ENCODE measurements around the gene FAM219B. TPM values are rescaled to one million over a fixed set of nuclear protein-coding genes. Genes with fewer than 3 reads are reported as not detected.

The FAM219B gene
- polyA plus RNA-seq, 1 experiment = 38.2 TPM

GRCh38 chr15:74951006-74951405, 44.4 kb upstream of the FAM219B start:
- peaks cover 11% of the 10 kb centered on the region for H3K27me3 ChIP-seq (ENCODE audit: control insufficient read depth, insufficient read depth, low read length)
- H3K27ac ChIP-seq (ENCODE audit: low read depth, low read length) = no peak overlapping the region
- no peak overlapping the region for H3K4me3 ChIP-seq (ENCODE audit: low read depth, low read length)
- ChIA-PET CTCF (interaction anchor here (0.6 to 3.5 kb wide), 23 partner anchors 9 to 353 kb away, joined by 3 to 74 read pairs (median 3); partner anchors contain the start of genes FAM219B and MPI), POLR2A (no interaction called here)
- H3K9me3 ChIP-seq (ENCODE audit: control insufficient read depth, insufficient read depth, low read length) = no peaks in the 10 kb centered on the region; the same call in 1 of the 2 replicates
- TF ChIP-seq, protein P1, sequence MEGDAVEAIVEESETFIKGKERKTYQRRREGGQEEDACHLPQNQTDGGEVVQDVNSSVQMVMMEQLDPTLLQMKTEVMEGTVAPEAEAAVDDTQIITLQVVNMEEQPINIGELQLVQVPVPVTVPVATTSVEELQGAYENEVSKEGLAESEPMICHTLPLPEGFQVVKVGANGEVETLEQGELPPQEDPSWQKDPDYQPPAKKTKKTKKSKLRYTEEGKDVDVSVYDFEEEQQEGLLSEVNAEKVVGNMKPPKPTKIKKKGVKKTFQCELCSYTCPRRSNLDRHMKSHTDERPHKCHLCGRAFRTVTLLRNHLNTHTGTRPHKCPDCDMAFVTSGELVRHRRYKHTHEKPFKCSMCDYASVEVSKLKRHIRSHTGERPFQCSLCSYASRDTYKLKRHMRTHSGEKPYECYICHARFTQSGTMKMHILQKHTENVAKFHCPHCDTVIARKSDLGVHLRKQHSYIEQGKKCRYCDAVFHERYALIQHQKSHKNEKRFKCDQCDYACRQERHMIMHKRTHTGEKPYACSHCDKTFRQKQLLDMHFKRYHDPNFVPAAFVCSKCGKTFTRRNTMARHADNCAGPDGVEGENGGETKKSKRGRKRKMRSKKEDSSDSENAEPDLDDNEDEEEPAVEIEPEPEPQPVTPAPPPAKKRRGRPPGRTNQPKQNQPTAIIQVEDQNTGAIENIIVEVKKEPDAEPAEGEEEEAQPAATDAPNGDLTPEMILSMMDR (IDR thresholded peaks at IDR 0.05; ENCODE audit: low read depth, low read length) = no peak
- DNase-seq (ENCODE audit: low read depth, low spot score) = no peak

- Histone ChIP-seq H3K27ac (ENCODE audit: low read depth, low read length) (no peak overlapping the region), H3K4me3 (ENCODE audit: low read depth, low read length) (no peak overlapping the region), H3K9me3 (ENCODE audit: control insufficient read depth, insufficient read depth, low read length) (no peaks in the 10 kb centered on the region), H3K27me3 (ENCODE audit: control insufficient read depth, insufficient read depth, low read length) (peaks cover 4% of the 10 kb centered on the region)
- POLR2A ChIA-PET = no interaction called here
- TF ChIP-seq, protein P1 (IDR thresholded peaks at IDR 0.05; ENCODE audit: low read depth, low read length) = peak; percentile 100
- DNase-seq (ENCODE audit: low read depth, low spot score) = peak; percentile 21
- CTCF ChIA-PET = interaction anchor here (0.5 to 3.5 kb wide), 24 partner anchors 9 to 352 kb away, joined by 3 to 74 read pairs (median 4); partner anchors contain the start of genes CSK, FAM219B and MPI
Observed at GRCh38 chr15:74950078-74950908, 43.6 kb upstream of the FAM219B start.

GRCh38 chr15:74937590-74938371, 31.1 kb upstream of the FAM219B start, which contains the start of gene COX5A:
Gene COX5A, minus strand, starts transcription at chr15:74938073. Its CDS starts 59 bp downstream, at chr15:74938014.
- TF ChIP-seq, protein P1 (IDR thresholded peaks at IDR 0.05; ENCODE audit: low read depth, low read length) = no peak
- ChIA-PET POLR2A (interaction anchor here (0.8 to 1.5 kb wide), 6 partner anchors 16 to 167 kb away, joined by 3 to 5 read pairs (median 4); partner anchors contain the start of genes CSK, FAM219B and PPCDC), CTCF (interaction anchor here (0.6 kb wide), 1 partner anchor 260 kb away, joined by 8 read pairs; no protein-coding TSS in a partner anchor)
- DNase-seq (ENCODE audit: low read depth, low spot score) = peak; percentile 88
- Histone ChIP-seq H3K4me3 (ENCODE audit: low read depth, low read length) (peak within 1 kb of the TSS; percentile 85), H3K27me3 (ENCODE audit: control insufficient read depth, insufficient read depth, low read length) (peaks cover 4% of the 10 kb centered on the region), H3K27ac (ENCODE audit: low read depth, low read length) (peak within 1 kb of the TSS; percentile 57), H3K9me3 (ENCODE audit: control insufficient read depth, insufficient read depth, low read length) (no peaks in the 10 kb centered on the region; the same call in 1 of the 2 replicates)

- no peak for DNase-seq (ENCODE audit: low read depth, low spot score)
- TF ChIP-seq, protein P1 (IDR thresholded peaks at IDR 0.05; ENCODE audit: low read depth, low read length) = no peak
- H3K4me3 ChIP-seq (ENCODE audit: low read depth, low read length) = peak overlapping the region; percentile 85
- ChIA-PET CTCF (no interaction called here), POLR2A (interaction anchor here (0.9 to 1.5 kb wide), 4 partner anchors 26 to 166 kb away, joined by 3 to 5 read pairs (median 4); partner anchors contain the start of genes CSK and PPCDC)
- H3K27me3 ChIP-seq (ENCODE audit: control insufficient read depth, insufficient read depth, low read length) = peaks cover 4% of the 10 kb centered on the region
- no peaks in the 10 kb centered on the region; the same call in 1 of the 2 replicates for H3K9me3 ChIP-seq (ENCODE audit: control insufficient read depth, insufficient read depth, low read length)
- peak overlapping the region; percentile 31 for H3K27ac ChIP-seq (ENCODE audit: low read depth, low read length)
Observed at GRCh38 chr15:74937272-74937589, 30.6 kb upstream of the FAM219B start.

Measured in AG04450 (cell line).